ENCODE results near the gene FDPS.
"Not testable (repeated sequence)": the region's sequence is repeated elsewhere in the genome, so short reads cannot be mapped to it uniquely, and the experiment has no call there.

FDPS gene

DNA sequence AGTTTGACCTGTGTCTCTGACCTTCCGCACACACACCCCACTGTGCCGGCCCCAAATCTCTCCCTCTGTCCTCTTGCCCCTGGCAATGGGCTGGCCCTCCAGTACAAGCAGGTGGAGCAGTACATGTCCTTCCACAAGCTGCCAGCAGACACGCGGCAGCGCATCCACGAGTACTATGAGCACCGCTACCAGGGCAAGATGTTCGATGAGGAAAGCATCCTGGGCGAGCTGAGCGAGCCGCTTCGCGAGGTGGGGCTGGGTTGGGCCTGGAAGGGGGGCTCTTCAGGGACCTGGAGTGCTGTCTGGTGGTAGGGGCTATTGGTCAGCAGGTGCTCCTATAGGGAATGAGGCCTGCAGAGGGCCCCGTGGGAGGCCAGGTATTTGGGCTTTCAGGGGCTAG, 23.6 kb upstream of the FDPS start:
- Histone ChIP-seq H3K9ac (ENCODE audit: low read depth in 1 of 2, low read length in 2 of 2) (no peak overlapping the region), H3K4me1 (ENCODE audit: control insufficient read depth in 1 of 2, insufficient read depth in 2 of 2, low read length in 2 of 2) (no peaks in the 10 kb centered on the region), H3K4me3 (ENCODE audit: low read depth in 1 of 2, low read length in 2 of 2) (no peak overlapping the region), H3K9me3 (ENCODE audit: control insufficient read depth in 1 of 2, low read length in 2 of 2) (no peaks in the 10 kb centered on the region), H3K36me3 (ENCODE audit: control insufficient read depth in 1 of 2, insufficient read depth in 2 of 2, low read length in 2 of 2) (peaks cover 3 to 18% of the 10 kb centered on the region in 2 donors), H3K27ac (ENCODE audit: low read depth, low read length) (no peak overlapping the region), H3K27me3 (ENCODE audit: control insufficient read depth in 1 of 2, insufficient read depth in 2 of 2, low read length in 2 of 2) (no peaks in the 10 kb centered on the region)

DNA sequence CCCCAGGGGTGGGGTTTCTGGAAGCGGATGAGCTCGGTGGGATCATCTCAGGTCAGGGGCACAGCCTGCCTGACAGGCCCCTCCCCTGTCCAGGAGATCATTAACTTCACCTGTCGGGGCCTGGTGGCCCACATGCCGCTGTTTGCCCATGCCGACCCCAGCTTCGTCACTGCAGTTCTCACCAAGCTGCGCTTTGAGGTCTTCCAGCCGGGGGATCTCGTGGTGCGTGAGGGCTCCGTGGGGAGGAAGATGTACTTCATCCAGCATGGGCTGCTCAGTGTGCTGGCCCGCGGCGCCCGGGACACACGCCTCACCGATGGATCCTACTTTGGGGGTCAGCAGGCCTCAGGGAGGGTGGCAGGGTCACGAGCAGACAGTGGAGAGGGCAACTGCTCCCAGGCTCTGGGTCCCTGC, 23.0 kb upstream of the FDPS start:
- H3K9ac ChIP-seq (ENCODE audit: low read depth in 1 of 2, low read length in 2 of 2), result no peak overlapping the region
- no peaks in the 10 kb centered on the region for H3K27me3 ChIP-seq (ENCODE audit: control insufficient read depth in 1 of 2, insufficient read depth in 2 of 2, low read length in 2 of 2)
- H3K27ac ChIP-seq (ENCODE audit: low read depth, low read length), result no peak overlapping the region
- no peaks in the 10 kb centered on the region for H3K9me3 ChIP-seq (ENCODE audit: control insufficient read depth in 1 of 2, low read length in 2 of 2)
- no peak overlapping the region for H3K4me3 ChIP-seq (ENCODE audit: low read depth in 1 of 2, low read length in 2 of 2)
- no peaks in the 10 kb centered on the region for H3K4me1 ChIP-seq (ENCODE audit: control insufficient read depth in 1 of 2, insufficient read depth in 2 of 2, low read length in 2 of 2)
- peaks cover 3 to 18% of the 10 kb centered on the region in 2 donors for H3K36me3 ChIP-seq (ENCODE audit: control insufficient read depth in 1 of 2, insufficient read depth in 2 of 2, low read length in 2 of 2)

DNA sequence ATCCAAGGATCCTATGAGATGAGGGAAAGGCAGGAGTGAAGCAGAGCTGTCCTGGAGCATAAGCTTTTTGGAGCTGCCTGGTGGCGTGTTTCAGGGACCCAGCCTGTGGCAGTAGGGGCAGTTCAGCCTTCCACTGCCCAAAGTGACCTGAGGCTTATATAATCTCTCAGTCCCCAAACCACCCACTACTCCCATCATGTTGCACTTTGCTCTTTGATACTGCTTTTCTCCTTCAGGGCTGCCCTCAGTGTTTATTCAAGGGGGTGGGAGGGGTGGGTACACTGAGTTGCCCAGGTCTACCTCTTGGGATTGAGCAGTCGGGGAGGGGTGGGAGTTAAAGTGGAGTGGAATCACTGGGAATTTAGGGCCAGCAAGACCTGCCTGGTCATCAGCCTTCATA, 22.1 kb upstream of the FDPS start:
- no peak overlapping the region for H3K27ac ChIP-seq (ENCODE audit: low read depth, low read length)
- H3K9me3 ChIP-seq (ENCODE audit: control insufficient read depth in 1 of 2, low read length in 2 of 2), result no peaks in the 10 kb centered on the region
- no peaks in the 10 kb centered on the region for H3K27me3 ChIP-seq (ENCODE audit: control insufficient read depth in 1 of 2, insufficient read depth in 2 of 2, low read length in 2 of 2)
- no peak overlapping the region for H3K9ac ChIP-seq (ENCODE audit: low read depth in 1 of 2, low read length in 2 of 2)
- H3K36me3 ChIP-seq (ENCODE audit: control insufficient read depth in 1 of 2, insufficient read depth in 2 of 2, low read length in 2 of 2), result peaks cover 3 to 18% of the 10 kb centered on the region in 2 donors
- H3K4me1 ChIP-seq (ENCODE audit: control insufficient read depth in 1 of 2, insufficient read depth in 2 of 2, low read length in 2 of 2), result no peaks in the 10 kb centered on the region
- H3K4me3 ChIP-seq (ENCODE audit: low read depth in 1 of 2, low read length in 2 of 2), result no peak overlapping the region

GRCh38 chr1:155287987-155288543, 20.6 kb upstream of the FDPS start:
- Histone ChIP-seq H3K4me3 (ENCODE audit: low read depth in 1 of 2, low read length in 2 of 2) (no peak overlapping the region), H3K9ac (ENCODE audit: low read depth in 1 of 2, low read length in 2 of 2) (no peak overlapping the region), H3K36me3 (ENCODE audit: control insufficient read depth in 1 of 2, insufficient read depth in 2 of 2, low read length in 2 of 2) (peaks cover 3 to 18% of the 10 kb centered on the region in 2 donors), H3K9me3 (ENCODE audit: control insufficient read depth in 1 of 2, low read length in 2 of 2) (no peaks in the 10 kb centered on the region), H3K27me3 (ENCODE audit: control insufficient read depth in 1 of 2, insufficient read depth in 2 of 2, low read length in 2 of 2) (no peaks in the 10 kb centered on the region), H3K27ac (ENCODE audit: low read depth, low read length) (no peak overlapping the region), H3K4me1 (ENCODE audit: control insufficient read depth in 1 of 2, insufficient read depth in 2 of 2, low read length in 2 of 2) (no peaks in the 10 kb centered on the region)

GRCh38 chr1:155291006-155291405, 17.7 kb upstream of the FDPS start:
- not testable (repeated sequence) for H3K4me3 ChIP-seq (ENCODE audit: low read depth in 1 of 2, low read length in 2 of 2); H3K9me3 ChIP-seq (ENCODE audit: control insufficient read depth in 1 of 2, low read length in 2 of 2); H3K9ac ChIP-seq (ENCODE audit: low read depth in 1 of 2, low read length in 2 of 2); H3K36me3 ChIP-seq (ENCODE audit: control insufficient read depth in 1 of 2, insufficient read depth in 2 of 2, low read length in 2 of 2); H3K27ac ChIP-seq (ENCODE audit: low read depth, low read length); H3K4me1 ChIP-seq (ENCODE audit: control insufficient read depth in 1 of 2, insufficient read depth in 2 of 2, low read length in 2 of 2); H3K27me3 ChIP-seq (ENCODE audit: control insufficient read depth in 1 of 2, insufficient read depth in 2 of 2, low read length in 2 of 2)

GRCh38 chr1:155293086-155293749, 15.4 kb upstream of the FDPS start:
- Histone ChIP-seq H3K27me3 (ENCODE audit: control insufficient read depth in 1 of 2, insufficient read depth in 2 of 2, low read length in 2 of 2) (peaks cover 0 to 7% of the 10 kb centered on the region in 2 donors), H3K27ac (ENCODE audit: low read depth, low read length) (no peak overlapping the region), H3K9ac (ENCODE audit: low read depth in 1 of 2, low read length in 2 of 2) (no peak overlapping the region), H3K4me1 (ENCODE audit: control insufficient read depth in 1 of 2, insufficient read depth in 2 of 2, low read length in 2 of 2) (no peaks in the 10 kb centered on the region), H3K36me3 (ENCODE audit: control insufficient read depth in 1 of 2, insufficient read depth in 2 of 2, low read length in 2 of 2) (peaks cover 0 to 7% of the 10 kb centered on the region in 2 donors), H3K9me3 (ENCODE audit: control insufficient read depth in 1 of 2, low read length in 2 of 2) (no peaks in the 10 kb centered on the region), H3K4me3 (ENCODE audit: low read depth in 1 of 2, low read length in 2 of 2) (no peak overlapping the region)

- Histone ChIP-seq H3K4me1 (ENCODE audit: control insufficient read depth in 1 of 2, insufficient read depth in 2 of 2, low read length in 2 of 2) (no peaks in the 10 kb centered on the region), H3K9me3 (ENCODE audit: control insufficient read depth in 1 of 2, low read length in 2 of 2) (no peaks in the 10 kb centered on the region), H3K27ac (ENCODE audit: low read depth, low read length) (no peak overlapping the region), H3K9ac (ENCODE audit: low read depth in 1 of 2, low read length in 2 of 2) (no peak overlapping the region), H3K36me3 (ENCODE audit: control insufficient read depth in 1 of 2, insufficient read depth in 2 of 2, low read length in 2 of 2) (peaks cover 0 to 3% of the 10 kb centered on the region in 2 donors), H3K4me3 (ENCODE audit: low read depth in 1 of 2, low read length in 2 of 2) (no peak overlapping the region), H3K27me3 (ENCODE audit: control insufficient read depth in 1 of 2, insufficient read depth in 2 of 2, low read length in 2 of 2) (peaks cover 0 to 7% of the 10 kb centered on the region in 2 donors)
These were observed 14.0 kb upstream of the FDPS start for GRCh38 chr1:155294520-155295182.

GRCh38 chr1:155295183-155295941, 13.3 kb upstream of the FDPS start:
- no peaks in the 10 kb centered on the region for H3K9me3 ChIP-seq (ENCODE audit: control insufficient read depth in 1 of 2, low read length in 2 of 2)
- H3K4me3 ChIP-seq (ENCODE audit: low read depth in 1 of 2, low read length in 2 of 2), result no peak overlapping the region
- no peak overlapping the region for H3K27ac ChIP-seq (ENCODE audit: low read depth, low read length)
- peaks cover 0 to 3% of the 10 kb centered on the region in 2 donors for H3K36me3 ChIP-seq (ENCODE audit: control insufficient read depth in 1 of 2, insufficient read depth in 2 of 2, low read length in 2 of 2)
- peaks cover 0 to 7% of the 10 kb centered on the region in 2 donors for H3K27me3 ChIP-seq (ENCODE audit: control insufficient read depth in 1 of 2, insufficient read depth in 2 of 2, low read length in 2 of 2)
- peaks cover 6% of the 10 kb centered on the region in 2 donors for H3K4me1 ChIP-seq (ENCODE audit: control insufficient read depth in 1 of 2, insufficient read depth in 2 of 2, low read length in 2 of 2)
- no peak overlapping the region for H3K9ac ChIP-seq (ENCODE audit: low read depth in 1 of 2, low read length in 2 of 2)

GRCh38 chr1:155295942-155296267, 12.8 kb upstream of the FDPS start:
- no peaks in the 10 kb centered on the region for H3K9me3 ChIP-seq (ENCODE audit: control insufficient read depth in 1 of 2, low read length in 2 of 2)
- peaks cover 10 to 12% of the 10 kb centered on the region in 2 donors for H3K4me1 ChIP-seq (ENCODE audit: control insufficient read depth in 1 of 2, insufficient read depth in 2 of 2, low read length in 2 of 2)
- H3K4me3 ChIP-seq (ENCODE audit: low read depth in 1 of 2, low read length in 2 of 2), result no peak overlapping the region
- peaks cover 0 to 3% of the 10 kb centered on the region in 2 donors for H3K36me3 ChIP-seq (ENCODE audit: control insufficient read depth in 1 of 2, insufficient read depth in 2 of 2, low read length in 2 of 2)
- H3K27me3 ChIP-seq (ENCODE audit: control insufficient read depth in 1 of 2, insufficient read depth in 2 of 2, low read length in 2 of 2), result peaks cover 0 to 7% of the 10 kb centered on the region in 2 donors
- H3K27ac ChIP-seq (ENCODE audit: low read depth, low read length), result no peak overlapping the region
- H3K9ac ChIP-seq (ENCODE audit: low read depth in 1 of 2, low read length in 2 of 2), result no peak overlapping the region

DNA sequence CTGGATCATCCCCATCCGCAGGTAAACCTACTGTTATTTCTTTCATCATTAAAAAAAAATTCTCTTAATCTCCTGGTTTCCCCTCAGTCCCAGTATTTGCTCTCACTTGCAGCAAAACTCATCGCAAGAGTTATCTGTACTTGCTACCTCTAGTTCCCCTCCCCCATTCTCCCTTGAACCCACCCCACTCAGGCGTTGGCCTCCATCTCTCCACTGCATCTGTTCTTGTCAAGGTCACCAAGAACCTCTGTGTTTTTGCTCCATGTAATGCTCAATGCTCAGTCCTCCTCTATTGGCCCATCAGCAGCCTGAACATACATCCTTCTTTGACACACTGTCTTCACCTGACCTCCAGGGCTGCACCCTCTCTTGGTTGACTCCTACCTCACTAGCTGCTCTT, 12.0 kb upstream of the FDPS start:
- no peak overlapping the region for H3K27ac ChIP-seq (ENCODE audit: low read depth, low read length)
- H3K4me1 ChIP-seq (ENCODE audit: control insufficient read depth in 1 of 2, insufficient read depth in 2 of 2, low read length in 2 of 2), result peaks cover 17% of the 10 kb centered on the region in 2 donors
- no peaks in the 10 kb centered on the region for H3K9me3 ChIP-seq (ENCODE audit: control insufficient read depth in 1 of 2, low read length in 2 of 2)
- peaks cover 0 to 7% of the 10 kb centered on the region in 2 donors for H3K27me3 ChIP-seq (ENCODE audit: control insufficient read depth in 1 of 2, insufficient read depth in 2 of 2, low read length in 2 of 2)
- peaks cover 0 to 3% of the 10 kb centered on the region in 2 donors for H3K36me3 ChIP-seq (ENCODE audit: control insufficient read depth in 1 of 2, insufficient read depth in 2 of 2, low read length in 2 of 2)
- no peak overlapping the region for H3K4me3 ChIP-seq (ENCODE audit: low read depth in 1 of 2, low read length in 2 of 2)
- no peak overlapping the region for H3K9ac ChIP-seq (ENCODE audit: low read depth in 1 of 2, low read length in 2 of 2)
